ENCODE data around the gene L3MBTL2.

GRCh38 chr22:41215409-41215808, 10.3 kb downstream of the L3MBTL2 start:
- TF ChIP-seq, protein P1, sequence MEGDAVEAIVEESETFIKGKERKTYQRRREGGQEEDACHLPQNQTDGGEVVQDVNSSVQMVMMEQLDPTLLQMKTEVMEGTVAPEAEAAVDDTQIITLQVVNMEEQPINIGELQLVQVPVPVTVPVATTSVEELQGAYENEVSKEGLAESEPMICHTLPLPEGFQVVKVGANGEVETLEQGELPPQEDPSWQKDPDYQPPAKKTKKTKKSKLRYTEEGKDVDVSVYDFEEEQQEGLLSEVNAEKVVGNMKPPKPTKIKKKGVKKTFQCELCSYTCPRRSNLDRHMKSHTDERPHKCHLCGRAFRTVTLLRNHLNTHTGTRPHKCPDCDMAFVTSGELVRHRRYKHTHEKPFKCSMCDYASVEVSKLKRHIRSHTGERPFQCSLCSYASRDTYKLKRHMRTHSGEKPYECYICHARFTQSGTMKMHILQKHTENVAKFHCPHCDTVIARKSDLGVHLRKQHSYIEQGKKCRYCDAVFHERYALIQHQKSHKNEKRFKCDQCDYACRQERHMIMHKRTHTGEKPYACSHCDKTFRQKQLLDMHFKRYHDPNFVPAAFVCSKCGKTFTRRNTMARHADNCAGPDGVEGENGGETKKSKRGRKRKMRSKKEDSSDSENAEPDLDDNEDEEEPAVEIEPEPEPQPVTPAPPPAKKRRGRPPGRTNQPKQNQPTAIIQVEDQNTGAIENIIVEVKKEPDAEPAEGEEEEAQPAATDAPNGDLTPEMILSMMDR (IDR thresholded peaks at IDR 0.05) = no peak
- TF ChIP-seq NR3C1 (CRISPR knock-in tag; conservative IDR thresholded peaks at IDR 0.05; ENCODE audit: low read depth) (no peak), ESRRA (CRISPR knock-in tag; IDR thresholded peaks at IDR 0.05; ENCODE audit: borderline replicate concordance) (no peak), GABPB1 (CRISPR knock-in tag; IDR thresholded peaks at IDR 0.05) (no peak), ZNF232 (CRISPR knock-in tag; IDR thresholded peaks at IDR 0.05) (no peak), ZNF423 (CRISPR knock-in tag; IDR thresholded peaks at IDR 0.05) (no peak), E2F1 (CRISPR knock-in tag; IDR thresholded peaks at IDR 0.05) (no peak), ELF4 (CRISPR knock-in tag; IDR thresholded peaks at IDR 0.05; ENCODE audit: low read depth) (no peak), ZBTB43 (CRISPR knock-in tag; IDR thresholded peaks at IDR 0.05) (no peak), PRDM15 (CRISPR knock-in tag; IDR thresholded peaks at IDR 0.05) (no peak)
- TF ChIP-seq, protein P2, sequence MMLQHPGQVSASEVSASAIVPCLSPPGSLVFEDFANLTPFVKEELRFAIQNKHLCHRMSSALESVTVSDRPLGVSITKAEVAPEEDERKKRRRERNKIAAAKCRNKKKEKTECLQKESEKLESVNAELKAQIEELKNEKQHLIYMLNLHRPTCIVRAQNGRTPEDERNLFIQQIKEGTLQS (CRISPR knock-in tag; conservative IDR thresholded peaks at IDR 0.05) = no peak
- TF ChIP-seq, protein P3, sequence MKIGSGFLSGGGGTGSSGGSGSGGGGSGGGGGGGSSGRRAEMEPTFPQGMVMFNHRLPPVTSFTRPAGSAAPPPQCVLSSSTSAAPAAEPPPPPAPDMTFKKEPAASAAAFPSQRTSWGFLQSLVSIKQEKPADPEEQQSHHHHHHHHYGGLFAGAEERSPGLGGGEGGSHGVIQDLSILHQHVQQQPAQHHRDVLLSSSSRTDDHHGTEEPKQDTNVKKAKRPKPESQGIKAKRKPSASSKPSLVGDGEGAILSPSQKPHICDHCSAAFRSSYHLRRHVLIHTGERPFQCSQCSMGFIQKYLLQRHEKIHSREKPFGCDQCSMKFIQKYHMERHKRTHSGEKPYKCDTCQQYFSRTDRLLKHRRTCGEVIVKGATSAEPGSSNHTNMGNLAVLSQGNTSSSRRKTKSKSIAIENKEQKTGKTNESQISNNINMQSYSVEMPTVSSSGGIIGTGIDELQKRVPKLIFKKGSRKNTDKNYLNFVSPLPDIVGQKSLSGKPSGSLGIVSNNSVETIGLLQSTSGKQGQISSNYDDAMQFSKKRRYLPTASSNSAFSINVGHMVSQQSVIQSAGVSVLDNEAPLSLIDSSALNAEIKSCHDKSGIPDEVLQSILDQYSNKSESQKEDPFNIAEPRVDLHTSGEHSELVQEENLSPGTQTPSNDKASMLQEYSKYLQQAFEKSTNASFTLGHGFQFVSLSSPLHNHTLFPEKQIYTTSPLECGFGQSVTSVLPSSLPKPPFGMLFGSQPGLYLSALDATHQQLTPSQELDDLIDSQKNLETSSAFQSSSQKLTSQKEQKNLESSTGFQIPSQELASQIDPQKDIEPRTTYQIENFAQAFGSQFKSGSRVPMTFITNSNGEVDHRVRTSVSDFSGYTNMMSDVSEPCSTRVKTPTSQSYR (CRISPR knock-in tag; IDR thresholded peaks at IDR 0.05) = no peak
- TF ChIP-seq, protein P4, sequence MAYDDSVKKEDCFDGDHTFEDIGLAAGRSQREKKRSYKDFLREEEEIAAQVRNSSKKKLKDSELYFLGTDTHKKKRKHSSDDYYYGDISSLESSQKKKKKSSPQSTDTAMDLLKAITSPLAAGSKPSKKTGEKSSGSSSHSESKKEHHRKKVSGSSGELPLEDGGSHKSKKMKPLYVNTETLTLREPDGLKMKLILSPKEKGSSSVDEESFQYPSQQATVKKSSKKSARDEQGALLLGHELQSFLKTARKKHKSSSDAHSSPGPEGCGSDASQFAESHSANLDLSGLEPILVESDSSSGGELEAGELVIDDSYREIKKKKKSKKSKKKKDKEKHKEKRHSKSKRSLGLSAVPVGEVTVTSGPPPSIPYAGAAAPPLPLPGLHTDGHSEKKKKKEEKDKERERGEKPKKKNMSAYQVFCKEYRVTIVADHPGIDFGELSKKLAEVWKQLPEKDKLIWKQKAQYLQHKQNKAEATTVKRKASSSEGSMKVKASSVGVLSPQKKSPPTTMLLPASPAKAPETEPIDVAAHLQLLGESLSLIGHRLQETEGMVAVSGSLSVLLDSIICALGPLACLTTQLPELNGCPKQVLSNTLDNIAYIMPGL (CRISPR knock-in tag; IDR thresholded peaks at IDR 0.05) = no peak
- TF ChIP-seq, protein P5, sequence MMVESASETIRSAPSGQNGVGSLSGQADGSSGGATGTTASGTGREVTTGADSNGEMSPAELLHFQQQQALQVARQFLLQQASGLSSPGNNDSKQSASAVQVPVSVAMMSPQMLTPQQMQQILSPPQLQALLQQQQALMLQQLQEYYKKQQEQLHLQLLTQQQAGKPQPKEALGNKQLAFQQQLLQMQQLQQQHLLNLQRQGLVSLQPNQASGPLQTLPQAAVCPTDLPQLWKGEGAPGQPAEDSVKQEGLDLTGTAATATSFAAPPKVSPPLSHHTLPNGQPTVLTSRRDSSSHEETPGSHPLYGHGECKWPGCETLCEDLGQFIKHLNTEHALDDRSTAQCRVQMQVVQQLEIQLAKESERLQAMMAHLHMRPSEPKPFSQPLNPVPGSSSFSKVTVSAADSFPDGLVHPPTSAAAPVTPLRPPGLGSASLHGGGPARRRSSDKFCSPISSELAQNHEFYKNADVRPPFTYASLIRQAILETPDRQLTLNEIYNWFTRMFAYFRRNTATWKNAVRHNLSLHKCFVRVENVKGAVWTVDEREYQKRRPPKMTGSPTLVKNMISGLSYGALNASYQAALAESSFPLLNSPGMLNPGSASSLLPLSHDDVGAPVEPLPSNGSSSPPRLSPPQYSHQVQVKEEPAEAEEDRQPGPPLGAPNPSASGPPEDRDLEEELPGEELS (CRISPR knock-in tag; IDR thresholded peaks at IDR 0.05) = no peak
